ENCODE measurements around the gene FAM25G.

FAM25G gene

GRCh38 chr10:47454780-47455058 is 36.8 kb downstream of the FAM25G start:
- Histone ChIP-seq H3K4me3 (ENCODE audit: low read length) (no peak overlapping the region), H3K4me1 (ENCODE audit: control insufficient read depth, insufficient read depth, low read length) (peaks cover 3% of the 10 kb centered on the region; the same call in 1 of the 2 replicates), H3K27me3 (ENCODE audit: control insufficient read depth, insufficient read depth, low read length) (no peaks in the 10 kb centered on the region), H3K27ac (ENCODE audit: low read length) (no peak overlapping the region), H3K36me3 (ENCODE audit: control insufficient read depth, insufficient read depth, low read length) (no peaks in the 10 kb centered on the region), H3K9me3 (ENCODE audit: control insufficient read depth, insufficient read depth, low read length) (no peaks in the 10 kb centered on the region)
- no CpG with 5 or more reads among the region's 3 CpGs for WGBS (ENCODE audit: insufficient coverage, insufficient read length)
- no peak for DNase-seq (ENCODE audit: low read depth, low spot score)

- Histone ChIP-seq H3K27me3 (ENCODE audit: control insufficient read depth, insufficient read depth, low read length) (no peaks in the 10 kb centered on the region), H3K4me3 (ENCODE audit: low read length) (no peak overlapping the region), H3K27ac (ENCODE audit: low read length) (no peak overlapping the region), H3K36me3 (ENCODE audit: control insufficient read depth, insufficient read depth, low read length) (no peaks in the 10 kb centered on the region), H3K4me1 (ENCODE audit: control insufficient read depth, insufficient read depth, low read length) (peaks cover 3% of the 10 kb centered on the region; the same call in 1 of the 2 replicates), H3K9me3 (ENCODE audit: control insufficient read depth, insufficient read depth, low read length) (no peaks in the 10 kb centered on the region)
- DNase-seq (ENCODE audit: low read depth, low spot score): no peak
- WGBS (ENCODE audit: insufficient coverage, insufficient read length): no CpG with 5 or more reads among the region's 10 CpGs
These were observed 37.3 kb downstream of the FAM25G start for GRCh38 chr10:47454008-47454779.

DNA sequence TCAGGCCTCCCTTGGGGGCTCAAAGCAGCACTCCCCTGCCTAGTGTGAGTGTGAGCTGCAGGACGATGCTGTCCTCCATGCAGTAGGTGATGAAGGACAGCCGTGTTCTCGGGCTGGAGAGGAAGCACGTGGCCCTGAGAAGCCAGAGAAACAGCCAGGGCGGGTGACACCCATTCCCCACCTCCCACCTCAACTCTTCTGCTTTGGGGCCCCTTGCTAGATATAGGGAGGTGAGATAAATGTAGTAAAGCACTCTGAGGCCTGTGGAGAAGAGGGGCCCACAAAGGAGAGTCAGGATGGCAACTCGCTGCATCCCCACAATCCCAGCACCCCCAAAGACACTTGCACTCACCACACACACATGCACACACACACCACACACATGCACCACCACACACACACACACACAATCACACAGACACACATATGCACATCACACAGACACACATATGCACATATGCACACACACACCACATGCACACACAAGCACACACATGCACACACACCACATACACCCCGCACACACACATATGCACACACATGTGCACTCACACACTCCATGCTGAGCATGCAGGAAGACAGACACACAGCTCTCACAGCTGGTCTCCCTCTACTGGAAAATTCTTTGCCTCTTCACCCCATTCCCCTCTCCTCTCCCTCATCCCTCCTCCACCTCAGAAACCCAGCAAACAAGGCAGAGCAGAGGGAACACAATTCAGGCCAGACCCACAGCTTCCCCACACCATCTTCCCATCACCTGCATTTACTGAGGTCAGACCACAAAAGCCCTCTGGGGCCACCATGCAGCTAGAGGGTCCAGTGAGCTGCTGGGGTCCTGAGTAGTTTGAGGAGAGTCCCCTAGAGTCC is 38.1 kb downstream of the FAM25G start:
- Histone ChIP-seq H3K27ac (ENCODE audit: low read length) (no peak overlapping the region), H3K27me3 (ENCODE audit: control insufficient read depth, insufficient read depth, low read length) (no peaks in the 10 kb centered on the region), H3K4me3 (ENCODE audit: low read length) (no peak overlapping the region), H3K36me3 (ENCODE audit: control insufficient read depth, insufficient read depth, low read length) (no peaks in the 10 kb centered on the region), H3K9me3 (ENCODE audit: control insufficient read depth, insufficient read depth, low read length) (no peaks in the 10 kb centered on the region), H3K4me1 (ENCODE audit: control insufficient read depth, insufficient read depth, low read length) (peaks cover 3% of the 10 kb centered on the region; the same call in 1 of the 2 replicates)
- DNase-seq (ENCODE audit: low read depth, low spot score): no peak
- WGBS (ENCODE audit: insufficient coverage, insufficient read length): no CpG with 5 or more reads among the region's 7 CpGs

- WGBS (ENCODE audit: insufficient coverage, insufficient read length): no CpG with 5 or more reads among the region's 11 CpGs
- peaks cover 3% of the 10 kb centered on the region; the same call in 1 of the 2 replicates for H3K4me1 ChIP-seq (ENCODE audit: control insufficient read depth, insufficient read depth, low read length)
- H3K27ac ChIP-seq (ENCODE audit: low read length): no peak overlapping the region
- H3K4me3 ChIP-seq (ENCODE audit: low read length): no peak overlapping the region
- no peak for DNase-seq (ENCODE audit: low read depth, low spot score)
- no peaks in the 10 kb centered on the region for H3K9me3 ChIP-seq (ENCODE audit: control insufficient read depth, insufficient read depth, low read length)
- no peaks in the 10 kb centered on the region for H3K27me3 ChIP-seq (ENCODE audit: control insufficient read depth, insufficient read depth, low read length)
- H3K36me3 ChIP-seq (ENCODE audit: control insufficient read depth, insufficient read depth, low read length): no peaks in the 10 kb centered on the region
These were observed 38.9 kb downstream of the FAM25G start for GRCh38 chr10:47452495-47453140.

- no peak for DNase-seq (ENCODE audit: low read depth, low spot score)
- Histone ChIP-seq H3K4me1 (ENCODE audit: control insufficient read depth, insufficient read depth, low read length) (peaks cover 3% of the 10 kb centered on the region; the same call in 1 of the 2 replicates), H3K9me3 (ENCODE audit: control insufficient read depth, insufficient read depth, low read length) (no peaks in the 10 kb centered on the region), H3K4me3 (ENCODE audit: low read length) (no peak overlapping the region), H3K27ac (ENCODE audit: low read length) (no peak overlapping the region), H3K27me3 (ENCODE audit: control insufficient read depth, insufficient read depth, low read length) (no peaks in the 10 kb centered on the region), H3K36me3 (ENCODE audit: control insufficient read depth, insufficient read depth, low read length) (no peaks in the 10 kb centered on the region)
- no CpG with 5 or more reads among the region's 7 CpGs for WGBS (ENCODE audit: insufficient coverage, insufficient read length)
These were observed 39.5 kb downstream of the FAM25G start for GRCh38 chr10:47451998-47452494.

- H3K36me3 ChIP-seq (ENCODE audit: control insufficient read depth, insufficient read depth, low read length): no peaks in the 10 kb centered on the region
- peaks cover 3% of the 10 kb centered on the region; the same call in 1 of the 2 replicates for H3K4me1 ChIP-seq (ENCODE audit: control insufficient read depth, insufficient read depth, low read length)
- H3K9me3 ChIP-seq (ENCODE audit: control insufficient read depth, insufficient read depth, low read length): no peaks in the 10 kb centered on the region
- H3K27me3 ChIP-seq (ENCODE audit: control insufficient read depth, insufficient read depth, low read length): no peaks in the 10 kb centered on the region
- no peak overlapping the region for H3K4me3 ChIP-seq (ENCODE audit: low read length)
- no peak overlapping the region for H3K27ac ChIP-seq (ENCODE audit: low read length)
- no peak for DNase-seq (ENCODE audit: low read depth, low spot score)
- no CpG with 5 or more reads among the region's 13 CpGs for WGBS (ENCODE audit: insufficient coverage, insufficient read length)
These were observed 40.1 kb downstream of the FAM25G start for GRCh38 chr10:47451273-47451997.

DNA sequence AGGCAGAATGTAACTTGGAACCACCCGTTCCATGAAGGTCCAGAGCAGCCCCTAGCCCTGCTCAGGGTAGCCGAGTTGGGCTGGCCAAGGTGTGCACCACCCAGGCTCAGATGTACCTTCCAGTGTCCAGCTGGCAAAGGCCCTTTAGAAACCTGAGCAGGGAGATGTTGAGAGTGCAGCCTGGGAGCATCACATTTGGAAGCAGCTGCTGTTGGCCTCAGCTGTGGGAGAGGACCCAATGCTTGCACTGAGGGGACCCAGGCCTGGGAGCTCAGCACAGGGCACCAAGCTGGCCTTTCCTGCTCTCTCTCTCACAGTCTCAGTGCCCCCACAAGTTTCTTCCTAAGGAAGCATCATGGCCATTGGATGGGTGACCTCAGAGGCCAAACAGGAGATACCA is 41.1 kb downstream of the FAM25G start:
- WGBS (ENCODE audit: insufficient coverage, insufficient read length): no CpG with 5 or more reads among the region's 2 CpGs
- H3K4me3 ChIP-seq (ENCODE audit: low read length): no peak overlapping the region
- no peak overlapping the region for H3K27ac ChIP-seq (ENCODE audit: low read length)
- no peaks in the 10 kb centered on the region for H3K36me3 ChIP-seq (ENCODE audit: control insufficient read depth, insufficient read depth, low read length)
- H3K4me1 ChIP-seq (ENCODE audit: control insufficient read depth, insufficient read depth, low read length): peaks cover 3% of the 10 kb centered on the region; the same call in 1 of the 2 replicates
- no peak for DNase-seq (ENCODE audit: low read depth, low spot score)
- H3K9me3 ChIP-seq (ENCODE audit: control insufficient read depth, insufficient read depth, low read length): no peaks in the 10 kb centered on the region
- H3K27me3 ChIP-seq (ENCODE audit: control insufficient read depth, insufficient read depth, low read length): no peaks in the 10 kb centered on the region

DNA sequence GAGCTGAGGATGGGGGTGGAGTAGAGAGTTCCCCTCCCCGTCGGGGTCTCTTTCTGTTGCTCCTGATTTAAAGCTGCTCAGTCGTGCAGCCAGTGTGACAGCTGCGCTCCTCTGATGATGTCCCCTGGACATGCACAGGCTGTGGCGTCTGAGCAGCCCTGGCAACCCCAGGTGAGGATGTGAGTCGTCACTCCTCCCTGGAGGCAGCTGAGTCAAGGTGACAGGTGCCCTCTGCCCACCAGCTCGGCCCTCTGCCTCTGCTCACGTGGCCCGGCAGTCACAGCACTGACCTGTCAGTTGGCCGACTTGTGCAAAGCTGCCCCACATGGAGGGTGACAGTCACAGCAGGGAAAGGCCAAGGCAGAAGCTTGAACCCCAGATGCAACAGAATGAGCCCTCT is 41.5 kb downstream of the FAM25G start:
- Histone ChIP-seq H3K4me1 (ENCODE audit: control insufficient read depth, insufficient read depth, low read length) (peaks cover 3% of the 10 kb centered on the region; the same call in 1 of the 2 replicates), H3K9me3 (ENCODE audit: control insufficient read depth, insufficient read depth, low read length) (no peaks in the 10 kb centered on the region), H3K4me3 (ENCODE audit: low read length) (no peak overlapping the region), H3K36me3 (ENCODE audit: control insufficient read depth, insufficient read depth, low read length) (no peaks in the 10 kb centered on the region), H3K27me3 (ENCODE audit: control insufficient read depth, insufficient read depth, low read length) (no peaks in the 10 kb centered on the region), H3K27ac (ENCODE audit: low read length) (no peak overlapping the region)
- WGBS (ENCODE audit: insufficient coverage, insufficient read length): no CpG with 5 or more reads among the region's 10 CpGs
- DNase-seq (ENCODE audit: low read depth, low spot score): no peak

GRCh38 chr10:47449102-47449978 is 42.2 kb downstream of the FAM25G start:
- no peaks in the 10 kb centered on the region for H3K27me3 ChIP-seq (ENCODE audit: control insufficient read depth, insufficient read depth, low read length)
- no CpG with 5 or more reads among the region's 9 CpGs for WGBS (ENCODE audit: insufficient coverage, insufficient read length)
- no peaks in the 10 kb centered on the region for H3K36me3 ChIP-seq (ENCODE audit: control insufficient read depth, insufficient read depth, low read length)
- no peaks in the 10 kb centered on the region for H3K9me3 ChIP-seq (ENCODE audit: control insufficient read depth, insufficient read depth, low read length)
- no peak overlapping the region for H3K4me3 ChIP-seq (ENCODE audit: low read length)
- no peak overlapping the region for H3K27ac ChIP-seq (ENCODE audit: low read length)
- DNase-seq (ENCODE audit: low read depth, low spot score): no peak
- peaks cover 3% of the 10 kb centered on the region; the same call in 1 of the 2 replicates for H3K4me1 ChIP-seq (ENCODE audit: control insufficient read depth, insufficient read depth, low read length)

Data from iPS DF 6.9 (cell line).